Upper lobe of left lung (tissue), 6 donors: ENCODE data around the gene GPS2. TPM values are rescaled to one million over a fixed set of nuclear protein-coding genes. Genes with fewer than 3 reads are reported as not detected.

Experiments
- ATAC-seq, 2 donors: fragments of 200-7000 bp; cut with Tn5 transposase; one replicate each; pipeline ENCODE4 v1.9.1; 2022; ENCODE audit warnings: mild to moderate bottlenecking in 2 of 2, moderate library complexity in 2 of 2; ENCODE audit not compliant: low FRiP score in 2 of 2
- DNase-seq, 2 donors: peaks; one replicate each; pipeline ENCODE4 v3.0.0-alpha.2; 2019 to 2020
- H3K27ac ChIP-seq, 4 donors: fragments of 200-600 bp; sonication (generic); one replicate each; pipeline ENCODE4 v1.5.1; 2016 to 2019
- H3K27me3 ChIP-seq, 4 donors: fragments of 200-600 bp; sonication (generic); one replicate each; pipeline ENCODE4 v1.5.1; 2017 to 2019
- H3K36me3 ChIP-seq, 4 donors: fragments of 200-600 bp; sonication (generic); one replicate each; pipeline ENCODE4 v1.5.1; 2016 to 2019
- H3K4me1 ChIP-seq, 4 donors: fragments of 200-600 bp; sonication (generic); one replicate each; pipeline ENCODE4 v1.5.1; 2018 to 2019
- H3K4me3 ChIP-seq, 4 donors: fragments of 200-600 bp; sonication (generic); one replicate each; pipeline ENCODE4 v1.5.1; 2017 to 2019; ENCODE audit warnings: mild to moderate bottlenecking in 2 of 4, moderate library complexity in 1 of 4
- H3K9me3 ChIP-seq, 4 donors: fragments of 200-600 bp; sonication (generic); one replicate each; pipeline ENCODE4 v1.5.1; 2018 to 2019
- CTCF ChIP-seq, 6 experiments: fragments of 450-650 bp in 4 of 6; fragments of 200-600 bp in 2 of 6; sonication (generic) in 2 of 6; IDR thresholded peaks; one replicate each; pipeline ENCODE4 v1.5.1; 2016 to 2019; ENCODE audit warnings: antibody characterized with exemption in 6 of 6
- EP300 ChIP-seq, 4 donors: sonication (generic); formaldehyde crosslinking; IDR thresholded peaks; one replicate each; pipeline ENCODE4 v1.5.1; 2017; ENCODE audit warnings: antibody characterized with exemption in 4 of 4, control low read depth in 2 of 4
- POLR2A ChIP-seq, 4 donors: fragments of 450-650 bp; IDR thresholded peaks; one replicate each; pipeline ENCODE4 v1.5.1; 2016 to 2017; ENCODE audit warnings: antibody characterized with exemption in 4 of 4, mild to moderate bottlenecking in 2 of 4
- POLR2AphosphoS5 ChIP-seq, 2 donors: sonication (generic); formaldehyde crosslinking; IDR thresholded peaks; one replicate each; pipeline ENCODE4 v1.5.1; 2017; ENCODE audit warnings: antibody characterized with exemption in 2 of 2
- WGBS, 2 donors: methylation state at CpG; one replicate each; pipeline ENCODE4 v1.1.5; 2017 to 2018; 5-methylcytosine and 5-hydroxymethylcytosine counted together
- total RNA-seq, 6 donors: library from RNA; depleted of rRNA in 4 of 6; stranded (reverse); fragments of >200 nt in 4 of 6; gene quantifications; one replicate each; pipeline versions ENCODE4 v1.1.0 to v1.2.1, GENCODE V29; 2016 to 2021
- donor health status: DM: no; HTN: no; CAD: no; lungs with moderate emphysema.
- donor health status: DM: no; HTN: yes; CAD: no; lungs with severe emphysema.

GPS2 gene
- total RNA-seq, 6 donors from 2014 or later = 55.2 to 109 (median 95.7) TPM

GRCh38 chr17:7292194-7292593 is 23.0 kb downstream of the GPS2 start:
- TF ChIP-seq POLR2A (IDR thresholded peaks at IDR 0.05) = no peak
- no peak for TF ChIP-seq POLR2AphosphoS5 (IDR thresholded peaks at IDR 0.05)
- TF ChIP-seq CTCF (IDR thresholded peaks at IDR 0.05) = no peak
- no peak for TF ChIP-seq EP300 (IDR thresholded peaks at IDR 0.05)
- Histone ChIP-seq H3K27ac (no peak overlapping the region), H3K4me3 (no peak overlapping the region), H3K9me3 (no peaks in the 10 kb centered on the region), H3K4me1 (peaks cover 24 to 34% (median 25%) of the 10 kb centered on the region in 4 donors), H3K36me3 (no peaks in the 10 kb centered on the region), H3K27me3 (peaks cover 0 to 16% (median 15%) of the 10 kb centered on the region in 4 donors)
- ATAC-seq = no peak
- 82% methylated on average over 2 of the region's 2 CpGs; no CpG with 5 or more reads in 1 of the 2 donors for WGBS, 2 donors
- no peak for DNase-seq

- no peak overlapping the region for H3K4me3 ChIP-seq
- peaks cover 15 to 22% (median 17%) of the 10 kb centered on the region in 4 donors for H3K4me1 ChIP-seq
- H3K9me3 ChIP-seq = no peaks in the 10 kb centered on the region
- peaks cover 0 to 16% (median 15%) of the 10 kb centered on the region in 4 donors for H3K27me3 ChIP-seq
- DNase-seq (no peak), ATAC-seq (no peak)
- 82 to 86% methylated on average over 11 of the region's 11 CpGs for WGBS, 2 donors
- no peaks in the 10 kb centered on the region for H3K36me3 ChIP-seq
- TF ChIP-seq POLR2AphosphoS5 (IDR thresholded peaks at IDR 0.05) = no peak
- no peak for TF ChIP-seq POLR2A (IDR thresholded peaks at IDR 0.05)
- TF ChIP-seq CTCF (IDR thresholded peaks at IDR 0.05) = no peak
- no peak overlapping the region for H3K27ac ChIP-seq
Observed at GRCh38 chr17:7290685-7291084, 24.5 kb downstream of the GPS2 start.

GRCh38 chr17:7290166-7290565 is 25.0 kb downstream of the GPS2 start:
- peak in 1 of 2 donors; percentile 58 for DNase-seq
- 93 to 94% methylated on average over 19 of the region's 19 CpGs for WGBS, 2 donors
- ATAC-seq = no peak
- Histone ChIP-seq H3K4me3 (no peak overlapping the region), H3K27me3 (peaks cover 0 to 16% (median 15%) of the 10 kb centered on the region in 4 donors), H3K27ac (no peak overlapping the region), H3K9me3 (no peaks in the 10 kb centered on the region), H3K4me1 (peaks cover 15 to 17% (median 16%) of the 10 kb centered on the region in 4 donors), H3K36me3 (no peaks in the 10 kb centered on the region)
- TF ChIP-seq POLR2AphosphoS5 (IDR thresholded peaks at IDR 0.05) = no peak
- no peak for TF ChIP-seq EP300 (IDR thresholded peaks at IDR 0.05)
- no peak for TF ChIP-seq CTCF (IDR thresholded peaks at IDR 0.05)
- TF ChIP-seq POLR2A (IDR thresholded peaks at IDR 0.05) = no peak

GRCh38 chr17:7289256-7290032 is 25.7 kb downstream of the GPS2 start:
- DNase-seq (peak in 1 of 2 donors; percentile 70), ATAC-seq (no peak)
- Histone ChIP-seq H3K27ac (no peak overlapping the region), H3K36me3 (no peaks in the 10 kb centered on the region), H3K27me3 (peaks cover 0 to 13% (median 9%) of the 10 kb centered on the region in 4 donors), H3K4me3 (no peak overlapping the region), H3K9me3 (no peaks in the 10 kb centered on the region), H3K4me1 (peaks cover 8 to 10% (median 9%) of the 10 kb centered on the region in 4 donors)
- 86 to 92% methylated on average over 9 to 18 of the region's 18 CpGs for WGBS, 2 donors
- TF ChIP-seq POLR2AphosphoS5 (IDR thresholded peaks at IDR 0.05) (no peak), EP300 (IDR thresholded peaks at IDR 0.05) (no peak), POLR2A (IDR thresholded peaks at IDR 0.05) (no peak), CTCF (IDR thresholded peaks at IDR 0.05) (no peak)
